Ishikawa (cell line): ENCODE results near the gene A4GNT.

Experiments
- CEBPB ChIP-seq: IDR thresholded peaks from 2 replicates; pipeline ENCODE4 v1.6.1; 2012
- CREB1 ChIP-seq: IDR thresholded peaks from 2 replicates; pipeline ENCODE4 v1.6.1; 2012; ENCODE audit warnings: low read depth
- EGR1 ChIP-seq: IDR thresholded peaks from 2 replicates; pipeline ENCODE4 v1.6.1; 2012
- FOXM1 ChIP-seq: IDR thresholded peaks from 2 replicates; pipeline ENCODE4 v1.6.1; 2012; ENCODE audit warnings: low read depth, borderline replicate concordance
- MAX ChIP-seq: IDR thresholded peaks from 2 replicates; pipeline ENCODE4 v1.6.1; 2012
- TEAD4 ChIP-seq: IDR thresholded peaks from 2 replicates; pipeline ENCODE4 v1.6.1; 2012

- TF ChIP-seq CEBPB = no peak
- no peak for TF ChIP-seq CREB1
- no peak for TF ChIP-seq EGR1
- no peak for TF ChIP-seq MAX
- TF ChIP-seq FOXM1 = no peak
- TF ChIP-seq TEAD4 = no peak
Observed at GRCh38 chr3:138135146-138135832, 3.1 kb upstream of the A4GNT start.
